ENCODE results near the gene FAM50A. TPM values are rescaled to one million over a fixed set of nuclear protein-coding genes. Genes with fewer than 3 reads are reported as not detected.
A peak's percentile ranks its signal among the peaks of the same experiment; 100 is the strongest.
"Not testable (repeated sequence)": the region's sequence is repeated elsewhere in the genome, so short reads cannot be mapped to it uniquely, and the experiment has no call there.

Gene FAM50A
- total RNA-seq, 2 experiments from 2014 or later: 40.9 to 50.0 TPM

- no peaks in the 10 kb centered on the region for H3K9me3 Mint-ChIP-seq (ENCODE audit: low read depth)
- peaks cover 33% of the 10 kb centered on the region for H3K4me1 Mint-ChIP-seq
- H3K27ac Mint-ChIP-seq: no peak overlapping the region
- H3K36me3 Mint-ChIP-seq (ENCODE audit: low read depth): peaks cover 12% of the 10 kb centered on the region
- ChIA-PET POLR2A (interaction anchor here (0.8 to 1.2 kb wide), 2 partner anchors 9 to 117 kb away, joined by 3 to 4 read pairs; partner anchors contain the start of gene LAGE3), CTCF (interaction anchor here (0.6 kb wide), 1 partner anchor 8 kb away, joined by 3 read pairs; no protein-coding TSS in a partner anchor)
- no peak overlapping the region for H3K4me3 Mint-ChIP-seq
- no peaks in the 10 kb centered on the region for H3K27me3 Mint-ChIP-seq
- no peak for DNase-seq
- ATAC-seq: no peak
- intact Hi-C loops (cut with DNase I, micrococcal nuclease): loop anchor here (5.0 to 10.0 kb wide), 2 partner anchors 45 to 763 kb away; partner anchors contain the start of genes ABCD1 (in 1 of the 2) and BCAP31 (in 1 of the 2)
Measured at GRCh38 chrX:154487518-154488290, 43.8 kb downstream of the FAM50A start.

DNA sequence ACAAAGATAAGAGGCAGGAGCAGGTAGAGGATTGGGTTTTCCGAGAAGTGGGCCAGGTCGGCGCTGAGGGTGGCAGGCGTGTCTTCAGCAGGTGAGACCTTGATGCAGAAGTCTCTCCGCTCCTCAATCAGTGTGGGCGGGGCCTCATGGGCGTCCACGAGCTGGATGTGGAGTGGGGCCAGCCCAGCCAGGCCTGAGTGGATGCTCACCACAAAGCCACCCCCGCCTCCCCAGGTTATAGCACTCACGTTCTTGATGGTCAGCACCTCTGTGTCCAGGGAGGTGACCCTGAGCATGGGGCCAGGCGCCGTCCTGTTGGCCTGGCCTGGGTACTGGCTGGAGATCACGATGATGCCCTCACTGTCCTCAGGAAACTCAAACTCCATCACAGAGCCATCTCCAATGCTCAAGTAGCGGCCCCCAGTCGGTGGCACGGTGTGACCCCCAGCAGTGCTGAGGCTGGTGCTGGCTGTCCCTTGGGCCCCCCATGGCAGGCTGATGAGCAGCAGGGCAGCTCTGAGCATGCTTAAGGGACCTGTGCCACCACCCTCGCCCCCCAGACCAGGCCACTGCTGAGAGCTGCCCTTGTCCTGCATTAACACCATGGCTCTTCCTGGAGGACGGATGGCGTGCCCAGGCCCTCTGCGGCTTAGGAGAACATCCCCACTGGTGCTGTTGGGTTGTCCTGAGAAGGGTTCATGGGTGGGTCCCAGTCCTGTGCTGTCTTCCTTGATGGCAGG is 44.6 kb downstream of the FAM50A start:
- intact Hi-C loops (cut with DNase I, micrococcal nuclease): loop anchor here (5.0 to 10.0 kb wide), 2 partner anchors 44 to 764 kb away; partner anchors contain the start of genes ABCD1 (in 1 of the 2) and BCAP31 (in 1 of the 2)
- H3K36me3 Mint-ChIP-seq (ENCODE audit: low read depth): peaks cover 9% of the 10 kb centered on the region
- H3K27me3 Mint-ChIP-seq: no peaks in the 10 kb centered on the region
- H3K9me3 Mint-ChIP-seq (ENCODE audit: low read depth): no peaks in the 10 kb centered on the region
- ATAC-seq: no peak
- H3K27ac Mint-ChIP-seq: no peak overlapping the region
- POLR2A ChIA-PET: no interaction called here
- DNase-seq: no peak
- no peak overlapping the region for H3K4me3 Mint-ChIP-seq
- H3K4me1 Mint-ChIP-seq: peaks cover 30% of the 10 kb centered on the region
- CTCF ChIA-PET: interaction anchor here (0.6 kb wide), 2 partner anchors 8 to 26 kb away, joined by 3 read pairs; no protein-coding TSS in a partner anchor

GRCh38 chrX:154489182-154489581 is 45.2 kb downstream of the FAM50A start:
- no peaks in the 10 kb centered on the region for H3K27me3 Mint-ChIP-seq
- H3K36me3 Mint-ChIP-seq (ENCODE audit: low read depth): peaks cover 7% of the 10 kb centered on the region
- intact Hi-C loops (cut with DNase I, micrococcal nuclease): loop anchor here (5.0 to 10.0 kb wide), 2 partner anchors 43 to 764 kb away; partner anchors contain the start of genes ABCD1 (in 1 of the 2) and BCAP31 (in 1 of the 2)
- peaks cover 26% of the 10 kb centered on the region for H3K4me1 Mint-ChIP-seq
- ChIA-PET CTCF (interaction anchor here (0.6 kb wide), 2 partner anchors 26 to 48 kb away, joined by 3 read pairs; no protein-coding TSS in a partner anchor), POLR2A (no interaction called here)
- H3K4me3 Mint-ChIP-seq: peak overlapping the region; percentile 85
- ATAC-seq (no peak), DNase-seq (no peak)
- H3K27ac Mint-ChIP-seq: peak overlapping the region; percentile 86
- no peaks in the 10 kb centered on the region for H3K9me3 Mint-ChIP-seq (ENCODE audit: low read depth)

DNA sequence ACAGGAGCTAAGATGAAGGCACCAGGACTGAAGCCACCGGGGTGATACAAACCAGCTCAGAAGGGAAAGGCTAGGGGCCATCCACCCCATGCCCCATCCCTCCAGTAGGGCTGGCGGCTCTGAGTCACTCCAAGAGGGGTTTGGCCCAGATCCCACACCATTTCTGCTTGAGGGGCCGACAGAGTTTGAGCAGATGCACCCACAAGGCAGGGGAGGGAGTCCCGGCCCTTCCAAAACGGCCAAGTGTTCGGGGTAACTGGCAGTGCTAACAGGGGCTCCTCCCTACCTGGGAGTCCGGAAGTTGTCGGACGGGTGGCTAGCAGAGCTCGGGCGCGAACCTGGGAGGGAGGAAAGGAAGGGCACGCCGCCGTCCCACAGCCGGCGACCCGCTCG is 46.1 kb downstream of the FAM50A start:
- intact Hi-C loops (cut with DNase I, micrococcal nuclease): loop anchor here in 1 of 2 experiments (1.0 to 2.0 kb wide), 10 partner anchors 11 to 518 kb away; partner anchors contain the start of genes ATP6AP1, FAM3A, GDI1 and IKBKG
- peaks cover 21% of the 10 kb centered on the region for H3K4me1 Mint-ChIP-seq
- H3K36me3 Mint-ChIP-seq (ENCODE audit: low read depth): peaks cover 7% of the 10 kb centered on the region
- no peaks in the 10 kb centered on the region for H3K9me3 Mint-ChIP-seq (ENCODE audit: low read depth)
- H3K4me3 Mint-ChIP-seq: peak overlapping the region; percentile 85
- peak; percentile 52 for DNase-seq
- CTCF ChIA-PET: interaction anchor here (0.9 to 1.1 kb wide), 2 partner anchors 9 to 37 kb away, joined by 3 to 8 read pairs; no protein-coding TSS in a partner anchor
- H3K27ac Mint-ChIP-seq: peak overlapping the region; percentile 86
- POLR2A ChIA-PET: interaction anchor here (0.5 to 1.4 kb wide), 2 partner anchors 12 to 119 kb away, joined by 3 to 4 read pairs; no protein-coding TSS in a partner anchor
- no peaks in the 10 kb centered on the region for H3K27me3 Mint-ChIP-seq
- ATAC-seq: peak; percentile 19

GRCh38 chrX:154490414-154491083 is 46.6 kb downstream of the FAM50A start, which contains the start of gene SLC10A3:
Gene SLC10A3, minus strand, starts transcription at chrX:154490629. Its CDS starts 1,689 bp downstream, at chrX:154488940.
- Mint-ChIP-seq H3K27me3 (no peaks in the 10 kb centered on the region), H3K36me3 (ENCODE audit: low read depth) (peaks cover 5% of the 10 kb centered on the region), H3K27ac (peak within 1 kb of the TSS; percentile 89), H3K9me3 (ENCODE audit: low read depth) (no peaks in the 10 kb centered on the region), H3K4me3 (peak within 1 kb of the TSS; percentile 85), H3K4me1 (peaks cover 17% of the 10 kb centered on the region)
- ChIA-PET CTCF (interaction anchor here (0.9 to 1.1 kb wide), 2 partner anchors 10 to 37 kb away, joined by 3 to 8 read pairs; no protein-coding TSS in a partner anchor), POLR2A (interaction anchor here (0.5 to 1.4 kb wide), 3 partner anchors 11 to 764 kb away, joined by 3 to 4 read pairs (median 3); no protein-coding TSS in a partner anchor)
- DNase-seq (peak; percentile 94), ATAC-seq (peak; percentile 91)
- intact Hi-C loops (cut with DNase I, micrococcal nuclease): loop anchor here in 1 of 2 experiments (1.0 to 2.0 kb wide), 10 partner anchors 11 to 518 kb away; partner anchors contain the start of genes ATP6AP1, FAM3A, GDI1 and IKBKG

DNA sequence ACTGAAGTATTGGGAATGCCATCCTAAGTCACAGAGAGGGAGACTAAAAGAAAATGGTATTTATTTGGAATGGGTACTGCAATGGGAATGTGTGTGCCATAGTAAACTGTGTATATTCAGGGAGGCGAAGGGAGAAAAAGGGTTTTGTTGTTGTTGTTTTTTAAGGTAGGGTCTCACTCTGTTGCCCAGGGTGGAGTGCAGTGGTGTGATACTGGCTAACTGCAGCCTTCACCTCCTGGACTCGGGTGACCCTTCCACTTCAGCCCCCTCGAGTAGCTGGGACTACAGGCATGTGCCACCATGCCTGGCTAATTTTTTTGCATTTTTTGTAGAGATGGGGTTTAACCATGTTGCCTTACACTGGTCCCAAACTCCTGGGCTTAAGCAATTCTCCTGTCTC is 50.8 kb downstream of the FAM50A start:
- H3K27me3 Mint-ChIP-seq: no peaks in the 10 kb centered on the region
- ChIA-PET CTCF (no interaction called here), POLR2A (no interaction called here)
- no peaks in the 10 kb centered on the region for H3K36me3 Mint-ChIP-seq (ENCODE audit: low read depth)
- intact Hi-C loops (cut with DNase I, micrococcal nuclease): no loop called here
- ATAC-seq (no peak), DNase-seq (no peak)
- peaks cover 3% of the 10 kb centered on the region for H3K4me1 Mint-ChIP-seq
- no peak overlapping the region for H3K27ac Mint-ChIP-seq
- H3K4me3 Mint-ChIP-seq: no peak overlapping the region
- no peaks in the 10 kb centered on the region for H3K9me3 Mint-ChIP-seq (ENCODE audit: low read depth)

DNA sequence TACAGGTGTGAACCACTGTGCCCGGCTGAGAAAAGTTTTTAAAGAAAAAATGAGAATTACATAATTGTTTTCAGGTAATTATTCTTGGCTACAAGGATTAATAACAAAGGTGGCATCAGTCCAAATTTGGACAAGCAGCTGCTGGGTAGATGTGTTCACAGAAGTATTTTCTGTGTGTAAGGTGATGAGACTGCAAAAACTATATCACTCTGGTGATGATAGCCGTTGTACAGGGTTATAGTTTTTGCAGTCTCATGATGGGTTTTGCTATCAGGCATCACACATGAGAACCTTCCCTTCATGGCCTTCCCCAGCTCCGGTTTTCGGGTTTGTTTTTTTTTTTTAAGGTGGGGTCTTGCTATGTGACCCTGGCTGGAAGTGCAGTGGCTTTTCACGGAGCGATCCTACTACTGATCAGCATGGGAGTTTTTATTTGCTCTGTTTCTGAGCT is 51.6 kb downstream of the FAM50A start:
- no peak for ATAC-seq
- no peak overlapping the region for H3K4me3 Mint-ChIP-seq
- ChIA-PET CTCF (interaction anchor here (0.9 kb wide), 1 partner anchor 50 kb away, joined by 3 read pairs; no protein-coding TSS in a partner anchor), POLR2A (no interaction called here)
- H3K9me3 Mint-ChIP-seq (ENCODE audit: low read depth): no peaks in the 10 kb centered on the region
- intact Hi-C loops (cut with DNase I, micrococcal nuclease): no loop called here
- no peak for DNase-seq
- H3K27me3 Mint-ChIP-seq: no peaks in the 10 kb centered on the region
- H3K36me3 Mint-ChIP-seq (ENCODE audit: low read depth): no peaks in the 10 kb centered on the region
- peaks cover 3% of the 10 kb centered on the region for H3K4me1 Mint-ChIP-seq
- no peak overlapping the region for H3K27ac Mint-ChIP-seq

- not testable (repeated sequence) for ATAC-seq
Measured at GRCh38 chrX:154496591-154497137, 52.7 kb downstream of the FAM50A start.

More at GRCh38 chrX:154496591-154497137, 52.7 kb downstream of the FAM50A start:
- H3K36me3 Mint-ChIP-seq (ENCODE audit: low read depth); H3K27me3 Mint-ChIP-seq; DNase-seq; H3K9me3 Mint-ChIP-seq (ENCODE audit: low read depth); H3K27ac Mint-ChIP-seq; POLR2A ChIA-PET; H3K4me1 Mint-ChIP-seq; intact Hi-C loops (cut with DNase I, micrococcal nuclease); H3K4me3 Mint-ChIP-seq: not testable (repeated sequence)
- CTCF ChIA-PET: interaction anchor here (0.7 kb wide), 2 partner anchors 9 to 49 kb away, joined by 3 read pairs; no protein-coding TSS in a partner anchor
